Stimulated activated CD8-positive, alpha-beta memory T cell treated with anti-CD3 and anti-CD28 coated beads, Interleukin-2, amount 100 ng/mL, for 48 hours (primary cell): Measurements from ENCODE around the gene PHOSPHO1.

Experiments used
- DNase-seq, 2 donors: peaks; one replicate each; pipeline ENCODE4 v3.0.0-alpha.2; 2020; ENCODE audit warnings: low read depth in 2 of 2

Gene PHOSPHO1

GRCh38 chr17:49218941-49219913 lies 11.4 kb downstream of the PHOSPHO1 start:
- DNase-seq, result peak in 1 of 2 donors; percentile 40

DNA sequence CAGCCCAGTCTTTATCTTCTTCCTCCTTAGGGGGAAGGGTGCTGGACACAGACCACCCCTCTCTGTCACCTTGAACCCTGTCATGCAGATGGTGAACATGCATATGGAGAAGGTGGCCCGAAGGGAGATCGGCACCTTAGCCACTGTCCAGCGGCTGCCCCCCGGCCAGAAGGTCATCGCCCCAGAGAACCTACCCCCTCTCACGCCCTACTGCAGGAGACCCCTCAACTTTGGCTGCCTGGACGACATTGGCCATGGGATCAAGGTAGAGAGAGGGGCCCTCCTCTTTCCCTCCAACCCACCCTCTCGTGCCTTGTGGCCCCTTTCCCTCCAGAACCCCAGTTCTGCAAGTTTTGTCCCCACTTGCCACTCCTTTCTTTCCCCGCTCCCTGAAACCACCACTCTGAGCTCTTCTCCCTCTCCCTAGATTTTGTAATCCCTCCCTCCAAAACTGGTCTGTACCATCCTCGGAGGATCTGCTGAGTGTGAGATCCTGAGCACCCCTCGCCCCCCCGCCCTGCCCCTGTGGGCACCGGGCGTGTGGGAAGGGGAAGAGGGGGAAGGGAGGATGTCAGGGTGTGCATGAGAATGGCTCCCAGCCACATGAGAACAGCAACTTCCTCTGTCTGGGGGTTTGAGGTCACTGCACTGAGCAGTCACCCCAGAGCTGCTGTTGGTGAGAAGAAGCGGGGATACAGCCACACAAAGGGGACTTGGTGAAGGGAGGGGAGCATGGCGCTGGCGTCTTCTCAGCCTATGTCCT lies 12.8 kb downstream of the PHOSPHO1 start:
- DNase-seq, result no peak

GRCh38 chr17:49216953-49217650 lies 13.5 kb downstream of the PHOSPHO1 start:
- DNase-seq, result no peak

GRCh38 chr17:49216482-49216881 lies 14.1 kb downstream of the PHOSPHO1 start:
- DNase-seq, result no peak

DNA sequence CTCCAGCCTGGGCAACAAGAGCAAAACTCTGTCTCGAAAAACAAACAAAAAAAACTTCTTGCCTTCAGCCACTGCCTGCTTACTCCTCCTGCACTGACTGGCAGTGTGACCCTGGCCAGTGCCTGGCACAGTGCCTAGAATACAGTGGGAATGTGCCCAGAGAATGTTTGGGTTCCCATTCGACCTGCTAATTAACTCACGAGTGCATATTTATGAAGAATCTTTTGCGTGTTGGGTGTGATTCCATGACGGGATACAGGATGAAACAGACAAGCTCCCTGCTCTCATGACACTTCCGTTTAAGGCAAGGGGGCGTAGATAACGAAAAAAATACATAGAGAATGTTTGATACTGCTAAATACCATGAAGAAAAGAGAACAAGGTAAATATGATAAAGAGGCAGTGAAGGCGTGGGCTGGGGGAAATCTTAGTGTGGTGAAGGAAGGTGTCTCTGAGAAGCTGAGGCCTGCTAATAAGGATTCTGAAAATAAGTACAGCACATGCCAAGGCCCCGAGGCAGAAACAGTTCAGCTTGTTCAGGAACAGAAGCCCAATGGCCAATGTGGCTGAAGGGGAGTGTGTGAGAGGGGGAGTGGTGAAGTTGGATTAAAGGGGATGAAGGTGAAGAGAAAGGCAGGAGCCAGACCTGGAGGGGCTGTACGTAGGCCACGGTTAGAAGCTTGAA lies 15.8 kb downstream of the PHOSPHO1 start:
- DNase-seq, result no peak

GRCh38 chr17:49213847-49214246 lies 16.7 kb downstream of the PHOSPHO1 start:
- DNase-seq, result no peak

- DNase-seq, result no peak
These were observed 17.2 kb downstream of the PHOSPHO1 start for GRCh38 chr17:49213399-49213798.

- DNase-seq, result peak; percentile 48 to 49
These were observed 20.2 kb downstream of the PHOSPHO1 start, which contains the start of the genes ABI3 and GNGT2 for GRCh38 chr17:49210158-49211029. TSS of gene ABI3 (plus strand) at chr17:49210707. CDS start at chr17:49210725, 18 bp downstream. TSS of gene GNGT2 (minus strand) at chr17:49210574. CDS start at chr17:49207422, 3,152 bp downstream.

DNA sequence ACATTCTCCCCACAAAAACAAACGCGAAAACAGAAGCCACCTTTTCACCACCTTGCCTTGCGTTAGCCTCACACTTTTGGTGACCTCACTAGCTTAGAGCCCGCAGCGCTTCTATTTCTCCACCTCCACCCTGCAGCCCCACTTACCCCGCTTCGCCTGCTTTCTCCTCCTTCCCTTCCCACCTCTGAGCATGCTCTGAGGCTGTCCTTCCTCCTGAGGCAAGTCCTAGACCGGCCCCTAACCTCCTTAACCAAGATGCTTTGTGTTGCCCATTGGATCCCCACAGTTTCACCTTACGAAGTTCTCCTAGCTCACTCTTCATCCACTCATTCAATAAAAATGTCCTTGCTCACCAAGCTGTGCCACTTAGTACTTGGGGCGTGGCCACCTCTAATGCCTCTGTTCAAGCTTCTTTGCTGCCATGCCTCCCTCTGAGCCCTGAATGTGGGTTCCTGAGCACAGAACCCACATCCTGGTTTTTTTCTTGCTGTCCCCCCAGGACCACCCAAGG lies 21.5 kb downstream of the PHOSPHO1 start:
- DNase-seq, result no peak

- no peak for DNase-seq
These were observed 26.1 kb downstream of the PHOSPHO1 start for GRCh38 chr17:49204516-49204915.

DNA sequence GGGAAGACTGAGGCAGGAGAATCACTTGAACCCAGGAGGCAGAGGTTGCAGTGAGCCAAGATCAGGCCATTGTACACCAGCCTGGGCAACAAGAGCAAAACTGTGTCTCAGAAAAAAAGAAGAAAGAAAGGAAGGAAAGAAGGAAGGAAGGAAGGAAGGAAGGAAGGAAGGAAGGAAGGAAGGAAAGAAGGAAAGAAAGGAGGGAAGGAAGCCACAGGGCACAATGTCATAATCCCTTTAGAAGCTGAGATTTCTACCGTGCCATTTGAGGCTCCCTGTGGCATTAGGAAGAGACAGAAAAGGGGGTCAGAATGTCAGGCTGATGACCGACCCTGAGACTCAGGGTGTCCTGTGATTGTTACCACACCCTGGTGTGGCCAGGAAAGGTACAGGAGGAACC lies 26.8 kb downstream of the PHOSPHO1 start:
- DNase-seq, result no peak

GRCh38 chr17:49201481-49201927 lies 29.1 kb downstream of the PHOSPHO1 start:
- DNase-seq, result no peak

GRCh38 chr17:49200423-49201083 lies 30.0 kb downstream of the PHOSPHO1 start:
- DNase-seq, result no peak

- no peak for DNase-seq
These were observed 32.4 kb downstream of the PHOSPHO1 start for GRCh38 chr17:49198211-49198610.

GRCh38 chr17:49197346-49197998 lies 33.1 kb downstream of the PHOSPHO1 start:
- DNase-seq, result no peak

- DNase-seq, result no peak
These were observed 34.1 kb downstream of the PHOSPHO1 start for GRCh38 chr17:49196520-49196919.

GRCh38 chr17:49195751-49196150 lies 34.8 kb downstream of the PHOSPHO1 start:
- no peak for DNase-seq

DNA sequence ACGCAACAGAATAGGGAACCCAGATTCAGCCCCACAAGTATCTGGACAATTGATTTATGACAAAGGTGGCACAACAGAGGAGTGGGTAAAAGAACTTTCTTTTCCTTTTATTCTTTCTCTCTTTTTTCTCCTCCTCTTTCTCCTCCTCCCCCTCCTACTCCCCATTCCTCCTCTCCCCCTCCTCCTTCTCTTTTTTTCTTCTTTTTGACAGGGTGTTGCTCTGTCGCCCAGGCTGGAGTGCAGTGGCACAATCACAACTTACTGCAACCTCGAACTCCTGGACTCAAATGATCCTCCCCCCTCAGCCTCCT lies 36.3 kb downstream of the PHOSPHO1 start:
- no peak for DNase-seq
